ENCODE measurements around the gene SPTLC2.
"Not testable (repeated sequence)": the region's sequence is repeated elsewhere in the genome, so short reads cannot be mapped to it uniquely, and the experiment has no call there.

Gene SPTLC2

GRCh38 chr14:77622366-77622961 lies 6.0 kb upstream of the SPTLC2 start:
- DNase-seq: no peak

GRCh38 chr14:77620222-77620870 lies 3.9 kb upstream of the SPTLC2 start:
- no peak for DNase-seq

GRCh38 chr14:77618381-77618970 lies 2.0 kb upstream of the SPTLC2 start:
- no peak for DNase-seq

- no peak for DNase-seq
These were observed 344 bp downstream of the SPTLC2 start for GRCh38 chr14:77616133-77616453.

- DNase-seq: no peak
These were observed 890 bp downstream of the SPTLC2 start for GRCh38 chr14:77615361-77616132.

GRCh38 chr14:77613201-77613600 lies 3.2 kb downstream of the SPTLC2 start:
- DNase-seq: no peak

GRCh38 chr14:77612011-77612620 lies 4.3 kb downstream of the SPTLC2 start:
- no peak for DNase-seq

- DNase-seq: no peak
These were observed 5.9 kb downstream of the SPTLC2 start for GRCh38 chr14:77610553-77610952.

- DNase-seq: no peak
These were observed 6.5 kb downstream of the SPTLC2 start for GRCh38 chr14:77609922-77610321.

- DNase-seq: no peak
These were observed 8.6 kb downstream of the SPTLC2 start for GRCh38 chr14:77607741-77608302.

- no peak for DNase-seq
These were observed 11.0 kb downstream of the SPTLC2 start for GRCh38 chr14:77605392-77605972.

- no peak for DNase-seq
These were observed 12.7 kb downstream of the SPTLC2 start for GRCh38 chr14:77603654-77604255.

GRCh38 chr14:77603031-77603430 lies 13.4 kb downstream of the SPTLC2 start:
- DNase-seq: no peak

GRCh38 chr14:77601846-77602619 lies 14.4 kb downstream of the SPTLC2 start:
- DNase-seq: no peak

- DNase-seq: no peak
These were observed 16.5 kb downstream of the SPTLC2 start for GRCh38 chr14:77599889-77600288.

- DNase-seq: peak in 1 of 2 experiments; percentile 7
These were observed 17.9 kb downstream of the SPTLC2 start for GRCh38 chr14:77598366-77599070.

- no peak for DNase-seq
These were observed 22.9 kb downstream of the SPTLC2 start for GRCh38 chr14:77593501-77593961.

GRCh38 chr14:77590845-77591485 lies 25.5 kb downstream of the SPTLC2 start:
- no peak for DNase-seq

- DNase-seq: no peak
These were observed 27.3 kb downstream of the SPTLC2 start for GRCh38 chr14:77589099-77589498.

- DNase-seq: not testable (repeated sequence)
These were observed 27.9 kb downstream of the SPTLC2 start for GRCh38 chr14:77588411-77589025.

Data from activated CD4-positive, alpha-beta T cell treated with anti-CD3 and anti-CD28 coated beads, Interleukin-2, amount 50 U/mL, for 4 hours (primary cell).